GM19468 (cell line): Measurements from ENCODE around the gene B3GLCT.

Source experiments
- ATAC-seq: cut with Tn5 transposase; IDR thresholded peaks from one replicate; pipeline ENCODE4 v1.9.1; 2021; ENCODE audit warnings: mild to moderate bottlenecking, moderate library complexity, moderate number of reproducible peaks; ENCODE audit not compliant: unreplicated experiment; ENCODE audit errors: extremely low read depth

B3GLCT gene

DNA sequence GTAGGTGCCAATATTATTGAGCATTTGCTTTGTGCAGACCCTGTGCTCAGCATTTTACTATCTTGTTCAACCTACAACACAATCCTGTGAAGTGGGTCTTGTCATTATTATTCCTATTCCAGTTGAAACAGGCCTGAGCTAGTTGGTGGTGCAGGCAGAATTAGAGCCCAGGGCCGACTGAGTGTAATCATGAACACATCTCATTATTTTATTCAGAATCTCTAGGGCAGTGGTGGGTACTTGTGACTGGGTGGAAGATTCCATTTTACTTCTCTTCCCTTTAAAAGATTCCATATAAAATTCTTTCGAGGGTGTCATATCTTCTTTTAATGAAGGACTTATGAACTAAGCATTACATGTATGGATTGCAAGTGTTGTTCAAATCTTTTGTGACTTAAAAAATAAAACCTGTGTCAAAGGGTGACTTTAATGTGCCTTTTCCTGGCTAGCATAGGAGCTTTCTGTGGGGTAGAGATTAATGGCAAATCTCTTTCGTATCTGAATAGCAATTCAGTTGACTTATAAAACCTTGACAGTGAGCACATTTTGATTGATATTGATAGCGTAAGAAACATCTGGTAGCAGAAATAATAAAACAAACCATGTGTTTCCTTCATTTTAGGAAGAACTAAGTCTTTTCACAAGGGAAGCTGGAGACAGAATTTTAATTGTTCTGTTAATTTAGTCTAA lies 20.3 kb downstream of the B3GLCT start:
- ATAC-seq = no peak

DNA sequence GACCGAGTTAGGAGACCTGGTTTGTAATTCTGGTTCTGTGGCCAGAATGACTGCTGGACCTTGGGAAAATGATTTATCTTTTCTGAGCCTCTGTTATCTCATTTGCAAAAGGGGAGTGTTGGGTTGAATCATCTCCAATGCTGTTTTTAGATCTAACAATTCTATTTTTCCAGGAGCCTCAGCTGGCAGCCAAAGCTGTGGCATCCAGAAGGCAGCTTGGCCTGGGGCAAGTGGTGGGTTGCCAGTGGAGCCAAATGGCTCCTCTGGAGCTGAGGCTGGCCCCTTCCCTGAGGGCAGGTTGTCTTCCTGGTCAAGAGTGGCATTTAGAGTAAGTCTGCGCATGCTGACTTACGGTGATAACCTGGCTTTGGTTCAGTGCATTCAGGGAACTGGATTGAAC lies 21.3 kb downstream of the B3GLCT start:
- no peak for ATAC-seq

DNA sequence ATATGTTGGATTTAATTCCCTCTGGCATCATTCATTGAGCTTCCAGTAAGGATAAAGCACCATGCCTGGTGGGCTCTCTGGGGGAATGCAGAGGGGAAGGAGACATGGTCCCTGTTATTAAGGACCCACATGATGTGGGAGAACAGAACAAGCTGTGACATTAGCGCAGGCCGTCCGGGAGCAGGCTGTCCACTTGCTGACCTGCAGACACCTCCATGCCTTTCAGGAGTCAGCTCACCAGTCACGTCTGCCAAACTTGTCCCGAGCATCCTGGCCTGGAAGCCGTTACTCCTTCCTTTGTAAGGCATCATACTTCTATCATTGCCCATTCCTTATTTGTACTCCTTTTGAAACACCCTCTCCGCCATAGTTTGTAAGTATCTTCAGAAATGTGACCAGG lies 23.4 kb downstream of the B3GLCT start:
- no peak for ATAC-seq

DNA sequence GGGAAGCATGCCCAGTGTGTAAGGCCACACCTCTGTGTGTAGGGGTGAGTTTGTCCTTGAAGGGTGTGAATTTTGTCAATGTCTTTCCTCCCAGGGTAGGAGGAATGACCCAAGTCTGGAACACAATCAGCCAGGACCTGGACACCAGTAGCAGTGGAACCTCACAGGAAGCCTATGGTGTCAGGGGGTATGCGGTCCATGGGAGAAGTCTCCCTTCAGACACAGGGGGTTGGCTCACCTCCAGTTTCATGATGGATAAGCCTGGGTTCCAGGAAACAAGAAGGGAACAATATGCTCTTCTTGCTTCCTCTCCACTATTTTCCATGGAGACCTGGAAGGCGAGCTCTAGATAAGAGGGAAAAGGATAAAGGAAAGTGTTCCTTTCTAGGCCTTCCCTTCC lies 23.9 kb downstream of the B3GLCT start:
- no peak for ATAC-seq

DNA sequence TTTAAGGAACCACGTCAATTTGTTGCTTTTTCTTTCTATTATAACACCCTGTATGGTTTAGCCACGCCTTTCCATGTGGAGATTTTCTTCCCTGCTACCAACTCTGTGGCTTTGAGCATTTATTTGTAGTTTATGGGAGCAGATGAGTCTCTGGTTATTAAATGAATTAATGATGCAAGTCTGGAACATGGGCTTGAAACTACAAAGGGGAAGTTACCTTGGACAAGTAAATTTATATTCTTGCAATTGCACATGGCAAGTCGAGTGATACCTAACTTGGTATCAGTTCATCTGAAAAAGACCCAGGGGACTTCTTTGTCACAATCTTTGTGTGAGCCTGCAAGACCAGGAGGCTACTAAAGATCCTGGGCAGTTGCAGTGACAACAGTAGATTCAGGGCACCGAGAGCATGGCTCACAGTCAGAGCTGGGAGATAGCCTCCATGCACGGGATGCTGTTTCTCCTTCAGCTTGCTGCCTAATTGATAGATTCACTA lies 24.4 kb downstream of the B3GLCT start:
- no peak for ATAC-seq

DNA sequence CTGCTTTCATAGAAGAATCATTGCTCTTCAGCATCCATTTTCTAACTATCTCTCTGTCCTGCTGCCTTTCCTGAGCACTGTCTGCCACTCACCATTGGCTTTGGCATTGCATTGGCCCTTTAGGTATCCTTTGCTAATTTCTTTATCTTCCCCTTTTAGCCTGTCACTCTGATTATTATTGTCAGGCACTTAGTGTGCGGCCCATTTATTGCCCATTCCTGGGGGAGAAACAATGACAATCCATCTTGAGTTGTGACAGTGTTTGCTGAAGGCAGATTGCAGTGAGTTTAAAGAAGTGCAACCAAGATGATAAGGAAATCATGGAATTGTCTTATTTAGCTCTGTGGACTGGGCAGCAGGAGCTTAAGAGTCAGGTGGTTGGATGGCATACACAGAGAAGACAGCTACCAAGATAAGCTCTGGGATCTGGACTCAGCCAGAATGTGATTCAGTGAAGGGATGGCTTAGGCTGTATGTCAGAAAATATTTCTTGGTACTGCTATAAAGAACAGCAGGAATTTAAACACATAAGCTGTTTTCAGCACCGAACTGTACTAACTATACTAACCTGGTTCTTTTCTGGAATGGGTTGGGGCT lies 25.3 kb downstream of the B3GLCT start:
- ATAC-seq = no peak

DNA sequence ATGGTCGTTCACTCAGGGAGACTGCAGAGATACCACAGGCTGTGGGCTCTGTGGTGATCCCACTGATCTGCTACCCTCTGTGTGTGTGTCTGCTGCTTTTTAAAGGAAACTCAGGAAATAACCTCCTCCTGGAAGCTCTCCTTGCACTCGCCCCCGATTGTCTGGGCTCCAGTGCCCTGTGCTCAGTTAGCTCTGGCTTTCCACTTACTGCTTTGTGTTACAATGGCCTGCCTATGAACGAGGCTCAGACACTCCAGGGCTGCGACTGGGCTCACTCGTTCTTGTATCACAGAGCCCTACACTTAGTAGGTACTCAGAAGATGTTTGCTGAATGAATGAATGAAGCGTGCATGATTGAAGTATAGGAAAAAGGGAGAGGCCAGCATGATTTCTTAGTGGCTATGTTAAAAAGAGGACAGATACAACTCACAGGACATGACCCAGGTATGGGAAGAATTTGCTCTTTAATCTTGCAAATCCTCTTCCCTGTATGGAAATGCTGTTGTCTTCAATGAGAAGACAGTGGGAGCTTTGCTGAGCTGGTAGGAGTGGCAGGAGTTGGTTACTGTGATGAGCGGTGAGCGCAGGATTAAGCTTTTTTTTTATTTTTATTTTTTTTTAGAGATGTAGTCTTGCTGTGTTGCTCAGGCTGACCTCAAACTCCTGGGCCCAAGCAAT lies 26.4 kb downstream of the B3GLCT start:
- ATAC-seq = no peak

DNA sequence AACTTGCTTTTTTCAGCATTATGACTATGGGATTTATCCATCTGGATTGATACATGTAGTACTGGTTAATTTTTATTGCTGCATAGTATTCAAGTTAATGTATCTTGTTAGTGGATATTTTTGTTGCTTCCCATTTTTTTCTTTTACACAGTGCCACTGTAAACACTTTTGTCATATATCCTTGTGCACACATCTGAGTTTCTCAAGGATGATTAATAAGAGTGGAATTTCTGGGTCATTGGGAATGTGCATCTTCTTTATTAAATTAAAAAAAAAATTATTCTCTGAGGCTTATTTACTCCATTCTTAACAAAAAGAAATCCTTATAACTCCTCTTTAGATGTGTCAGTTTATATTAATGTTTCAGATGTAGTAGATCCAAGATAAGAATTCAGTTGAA lies 27.3 kb downstream of the B3GLCT start:
- ATAC-seq = no peak

DNA sequence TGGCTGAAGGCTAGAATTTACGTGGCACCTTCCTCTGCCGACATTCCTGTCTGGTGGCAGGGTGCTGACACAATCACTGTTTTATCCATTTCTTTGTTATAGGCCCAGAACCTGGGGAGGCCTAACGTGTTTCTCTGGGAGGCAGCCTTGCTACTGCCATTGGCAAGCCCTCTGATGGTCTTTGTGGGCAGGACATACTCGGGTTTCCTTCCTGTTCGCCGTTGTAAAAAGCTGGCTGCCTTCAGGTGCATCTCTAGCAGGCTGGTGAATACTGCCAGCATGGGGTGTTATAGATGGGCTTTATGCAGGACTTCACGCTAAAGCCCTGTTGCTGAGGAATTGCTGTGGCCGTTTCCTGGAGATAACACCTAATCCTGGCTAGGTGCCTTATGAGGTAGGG lies 28.1 kb downstream of the B3GLCT start:
- ATAC-seq = no peak

DNA sequence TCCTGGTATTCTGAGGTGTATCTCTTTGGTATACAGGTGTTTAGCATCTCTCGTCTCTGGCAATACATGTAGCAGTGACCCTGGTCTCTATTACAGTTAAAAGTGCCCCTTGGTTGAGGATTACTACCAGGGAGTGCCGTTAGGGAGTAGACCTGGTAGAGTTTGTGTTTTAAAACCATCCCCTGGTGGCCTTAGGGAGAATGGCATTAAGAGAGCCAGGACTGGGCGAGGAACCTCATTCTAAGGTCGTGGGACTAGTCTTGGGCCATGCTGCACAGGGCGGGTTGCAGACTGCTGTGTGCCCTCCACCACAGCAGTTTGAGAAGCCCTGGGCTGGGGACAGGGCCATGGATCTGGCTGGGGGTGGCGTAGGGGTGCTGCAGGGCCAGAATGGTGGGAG lies 35.0 kb downstream of the B3GLCT start:
- no peak for ATAC-seq

DNA sequence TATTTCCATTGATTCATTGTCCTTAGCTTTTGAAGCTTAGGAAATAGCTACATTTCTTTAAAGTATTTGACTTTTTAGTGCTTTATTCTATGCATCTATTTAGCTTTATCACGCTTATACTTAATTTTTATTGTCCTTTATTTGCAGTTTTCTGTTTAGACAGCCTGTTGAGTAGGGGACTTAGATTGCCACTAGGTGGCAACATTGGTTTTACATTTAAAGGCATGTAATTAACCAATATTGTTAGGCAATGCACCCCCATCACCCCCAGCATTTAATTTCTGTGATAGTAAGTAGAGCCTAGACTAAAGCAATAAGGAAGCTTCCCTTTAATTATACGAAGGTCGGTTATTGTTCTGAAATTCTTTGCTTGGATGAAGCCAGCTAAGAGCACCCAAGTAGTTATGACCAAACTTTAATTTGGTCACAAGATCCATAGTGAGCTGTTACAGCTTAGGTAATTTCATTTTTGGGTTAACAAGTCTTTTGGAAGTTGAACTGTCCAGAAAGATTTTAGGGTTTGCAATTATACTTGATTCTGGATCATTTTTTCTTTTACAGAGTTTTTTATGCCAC lies 36.5 kb downstream of the B3GLCT start:
- no peak for ATAC-seq

DNA sequence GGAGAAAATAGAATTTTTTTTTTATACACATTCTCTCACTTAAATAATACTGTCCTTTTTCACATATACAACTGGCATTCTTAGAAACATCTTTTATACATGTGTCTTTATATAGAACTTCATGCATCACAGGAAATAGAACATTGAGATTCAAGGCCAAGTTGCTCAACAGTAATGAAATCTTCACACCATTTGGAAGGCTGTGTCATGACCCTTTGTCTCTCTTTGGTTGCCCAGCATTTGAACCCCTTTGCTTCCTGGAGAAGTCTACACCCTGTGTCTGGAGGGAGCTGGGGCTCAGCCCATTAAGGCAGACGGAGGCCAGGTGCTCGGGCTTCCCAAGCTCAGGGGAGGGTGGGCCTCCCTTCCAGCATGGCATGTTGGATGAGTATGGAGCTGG lies 41.1 kb downstream of the B3GLCT start:
- no peak for ATAC-seq

DNA sequence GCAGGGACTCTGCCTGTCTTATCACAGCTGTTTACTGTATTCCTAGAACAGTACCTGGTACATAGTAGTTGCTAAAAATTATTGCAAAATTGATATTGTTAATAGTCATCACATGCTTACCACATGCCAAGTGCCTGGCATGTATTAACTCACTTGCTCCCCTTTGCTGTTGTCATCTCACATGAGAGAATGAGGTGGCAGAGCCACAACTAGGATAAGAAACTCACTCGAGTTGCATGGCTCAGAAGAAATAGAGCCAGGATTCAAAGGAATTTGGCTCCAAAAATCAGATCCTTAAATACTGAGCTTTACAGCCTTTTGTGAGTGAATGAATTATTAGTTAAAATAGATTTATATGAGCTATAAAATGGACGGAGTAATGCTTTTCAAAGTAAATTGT lies 42.6 kb downstream of the B3GLCT start:
- ATAC-seq = no peak

DNA sequence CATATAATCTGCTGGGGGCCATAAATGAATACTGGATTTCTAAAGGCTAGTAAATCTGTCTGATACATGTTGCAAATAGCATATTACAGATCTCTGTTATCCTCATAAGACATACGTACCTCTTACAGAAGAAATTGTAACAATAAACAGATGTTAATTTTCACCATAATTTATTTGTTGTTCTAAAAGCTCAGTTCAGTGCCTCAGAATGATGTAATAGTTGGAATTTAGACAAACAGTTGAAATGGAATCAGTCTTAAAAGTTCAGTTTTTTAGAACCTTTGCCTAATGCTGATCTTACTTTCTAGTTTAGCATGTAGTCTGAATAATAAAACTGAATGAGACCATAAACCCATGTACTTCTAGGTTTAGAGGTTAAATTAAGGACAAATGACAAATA lies 43.1 kb downstream of the B3GLCT start:
- no peak for ATAC-seq

DNA sequence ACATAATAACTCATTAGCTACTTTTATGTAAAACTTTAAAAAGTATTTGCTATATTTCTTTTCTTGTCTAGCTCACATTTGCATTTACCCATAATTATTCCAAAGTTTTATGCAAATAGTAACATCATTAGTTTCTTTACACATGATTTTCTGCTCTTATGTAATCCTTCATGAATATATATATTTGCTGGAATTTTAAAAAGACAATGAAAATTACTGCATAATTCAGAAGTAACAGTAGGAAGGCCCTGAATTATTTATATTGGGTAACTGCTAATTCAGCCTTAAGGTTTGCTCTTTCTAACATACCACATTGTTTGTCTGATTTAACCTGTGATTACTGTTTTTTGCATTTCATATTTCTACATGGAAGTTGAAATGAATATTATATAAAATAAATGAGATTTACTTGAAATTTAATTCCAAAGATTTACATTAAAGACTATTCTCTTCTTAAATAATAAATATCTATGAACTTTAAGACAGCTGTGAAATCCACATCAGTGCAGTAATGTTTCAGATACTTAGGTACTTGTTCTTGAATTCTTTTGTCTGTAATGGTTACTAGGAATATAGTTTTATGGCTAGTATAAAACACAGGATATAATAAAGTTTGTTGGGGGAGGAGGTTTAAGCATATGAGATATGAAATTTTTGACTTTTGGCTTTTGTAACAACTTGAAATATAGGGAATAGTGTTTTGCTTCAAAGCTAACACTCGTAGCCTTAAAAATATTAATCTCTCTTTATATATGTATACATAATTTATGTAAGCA lies 46.0 kb downstream of the B3GLCT start:
- ATAC-seq = no peak

DNA sequence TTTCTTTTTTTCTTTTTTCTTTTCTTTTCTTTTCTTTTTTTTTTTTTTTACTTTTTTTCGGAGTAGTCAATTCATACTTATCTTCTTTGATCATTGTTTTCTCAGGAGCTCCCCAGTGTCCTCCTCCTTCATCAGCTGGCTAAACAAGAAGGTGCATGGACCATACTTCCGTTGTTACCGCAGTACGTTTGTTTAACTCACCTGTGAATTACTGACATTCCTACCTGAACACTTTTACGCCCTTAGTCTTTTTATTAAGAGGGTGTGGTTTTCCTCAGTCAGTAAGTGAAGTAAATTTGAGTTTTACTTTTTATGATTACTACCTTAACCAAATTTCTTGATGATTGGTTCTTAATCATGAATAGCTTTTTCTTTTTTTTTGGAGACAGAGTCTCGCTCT lies 47.1 kb downstream of the B3GLCT start:
- ATAC-seq = no peak

DNA sequence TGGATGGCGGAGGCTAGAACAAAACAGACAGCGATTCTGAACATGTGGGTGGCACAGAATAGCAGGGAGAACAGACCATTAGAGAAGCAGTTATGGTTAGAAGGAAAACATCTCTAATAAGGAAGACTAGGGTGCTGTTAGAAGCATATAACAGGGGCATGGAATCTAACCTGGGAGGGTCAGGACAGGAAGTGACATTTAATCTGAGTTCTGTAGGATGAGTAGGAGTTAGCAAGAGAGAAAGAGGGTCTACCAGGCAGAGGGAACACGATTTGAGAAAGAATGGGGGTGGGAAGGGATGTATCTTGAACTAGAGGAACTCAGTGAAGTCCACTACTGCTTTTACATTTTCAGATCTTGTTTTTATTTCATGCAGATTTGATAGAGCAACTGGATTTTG lies 48.6 kb downstream of the B3GLCT start:
- ATAC-seq = no peak

DNA sequence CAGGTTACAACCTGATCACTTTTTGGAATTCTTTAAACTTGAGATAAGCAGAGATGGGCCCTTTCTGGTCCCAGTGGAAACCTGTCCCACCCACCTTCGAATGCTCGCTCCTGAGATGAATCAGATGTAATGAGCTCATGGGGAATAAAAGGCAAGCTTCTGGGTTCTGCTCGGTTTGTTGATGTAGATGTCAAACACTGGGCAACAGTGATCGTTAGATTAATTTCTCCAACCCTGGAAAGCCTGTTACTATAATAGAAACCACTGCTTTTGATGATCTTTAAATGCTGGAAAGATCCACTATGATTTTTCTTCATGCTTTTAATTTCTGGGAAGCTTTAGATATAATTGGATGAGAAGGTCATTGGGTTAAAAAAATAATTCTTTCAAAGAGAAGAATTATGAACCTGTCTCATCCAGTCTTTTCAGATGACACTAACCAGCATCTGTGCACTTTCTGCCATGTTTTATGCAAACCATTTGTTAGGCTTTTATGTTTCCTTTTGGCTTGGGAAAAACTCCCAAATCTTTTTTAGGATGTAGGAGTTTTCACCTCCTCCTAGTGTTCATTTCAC lies 49.3 kb downstream of the B3GLCT start:
- no peak for ATAC-seq

DNA sequence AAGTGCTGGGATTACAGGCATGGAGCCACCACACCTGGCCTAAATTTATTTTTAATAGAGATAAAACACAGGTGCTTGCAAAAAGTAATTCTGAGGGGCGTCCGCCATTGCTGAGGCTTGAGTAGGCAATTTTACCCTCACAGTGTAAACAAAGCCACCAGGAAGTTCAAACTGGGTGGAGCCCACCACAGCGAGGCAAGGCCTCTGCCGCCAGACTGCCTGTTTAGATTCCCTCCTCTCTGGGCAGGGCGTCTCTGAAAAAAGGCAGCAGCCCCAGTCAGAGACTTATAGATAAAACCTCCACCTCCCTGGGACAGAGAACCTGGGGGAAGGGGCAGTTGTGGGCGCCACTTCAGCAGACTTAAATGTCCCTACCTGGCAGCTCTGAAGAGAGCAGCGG lies 50.7 kb downstream of the B3GLCT start:
- no peak for ATAC-seq

DNA sequence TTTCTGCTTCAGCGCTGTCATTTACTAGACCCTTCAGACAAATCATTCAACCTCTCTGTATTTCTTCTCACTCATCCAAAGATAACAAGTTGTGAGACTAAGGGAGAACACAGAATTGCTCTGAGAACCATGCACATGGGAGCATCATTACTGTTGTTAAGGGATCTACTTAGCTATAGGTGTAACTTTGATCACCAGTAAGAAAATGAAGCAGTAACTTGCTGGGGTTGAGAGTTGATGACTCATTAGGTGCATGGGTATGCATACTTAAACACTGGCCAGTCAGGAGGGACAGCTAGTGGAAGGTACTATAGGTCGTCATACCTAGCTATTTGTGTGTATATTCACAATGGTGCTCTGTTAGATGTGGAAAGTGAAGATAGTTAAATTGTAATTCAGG lies 61.5 kb downstream of the B3GLCT start:
- no peak for ATAC-seq
